Ecto neural progenitor cell (in vitro differentiated cells): ENCODE measurements around the gene ZDHHC12.

Experiments
- DNase-seq: peaks from one replicate; pipeline ENCODE4 v3.0.0-alpha.2; 2018; ENCODE audit warnings: low spot score

The ZDHHC12 gene

DNA sequence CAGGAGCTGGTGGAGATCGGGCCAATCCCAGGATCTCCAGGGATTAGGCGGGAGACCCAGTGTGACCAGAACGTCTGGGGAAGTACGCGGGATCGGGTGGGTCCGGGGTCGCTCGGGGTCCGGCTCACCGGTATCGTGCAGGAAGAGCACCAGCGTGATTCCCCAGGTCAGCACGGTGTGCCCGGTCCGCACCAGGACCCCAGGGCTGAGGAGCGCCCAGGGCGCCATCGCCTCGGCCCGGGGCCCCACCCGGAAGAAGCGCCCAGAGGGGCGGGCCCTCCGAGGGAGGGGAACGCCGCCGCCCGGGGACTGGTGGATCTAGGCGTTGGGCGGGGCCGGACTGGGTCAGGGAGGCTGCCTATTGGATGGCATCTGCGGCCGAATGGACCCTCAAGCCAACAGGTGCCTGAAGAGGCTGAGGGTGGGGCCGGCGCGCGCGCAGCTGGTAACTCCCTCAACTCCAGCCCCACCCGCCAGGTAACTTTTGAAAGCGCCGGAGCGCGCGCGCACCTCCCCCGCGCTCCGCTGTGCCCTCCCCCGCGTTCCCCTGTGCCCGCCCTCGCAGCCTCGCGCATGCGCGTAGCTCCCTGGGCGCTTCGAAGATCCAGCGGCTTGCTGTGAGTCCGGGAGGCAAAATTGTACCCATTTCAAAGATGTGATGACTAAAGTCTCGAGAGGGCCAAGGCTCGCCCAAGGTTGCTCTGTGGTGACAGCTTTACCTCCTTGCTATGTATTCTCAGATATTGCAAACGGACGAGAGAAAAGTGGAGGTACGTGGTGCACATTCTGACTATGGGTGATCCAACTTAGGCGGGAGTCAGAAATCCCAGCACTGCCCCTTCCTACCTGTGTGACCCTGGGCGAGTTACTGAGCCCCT is at the start of gene ZDHHC12:
ZDHHC12 (minus strand) TSS at position 262 of the 878 bp plus-strand sequence; CDS start at position 228, 34 bp downstream.
- DNase-seq = peak; percentile 98

- DNase-seq = no peak
Observed at GRCh38 chr9:128773049-128773448, 49.1 kb upstream of the ZDHHC12 start.

GRCh38 chr9:128771745-128772519 is 48.0 kb upstream of the ZDHHC12 start, which contains the start of gene ZER1:
Gene ZER1 (minus strand): TSS chr9:128771927. CDS start chr9:128755565, 16,362 bp downstream.
- DNase-seq = peak; percentile 95

DNA sequence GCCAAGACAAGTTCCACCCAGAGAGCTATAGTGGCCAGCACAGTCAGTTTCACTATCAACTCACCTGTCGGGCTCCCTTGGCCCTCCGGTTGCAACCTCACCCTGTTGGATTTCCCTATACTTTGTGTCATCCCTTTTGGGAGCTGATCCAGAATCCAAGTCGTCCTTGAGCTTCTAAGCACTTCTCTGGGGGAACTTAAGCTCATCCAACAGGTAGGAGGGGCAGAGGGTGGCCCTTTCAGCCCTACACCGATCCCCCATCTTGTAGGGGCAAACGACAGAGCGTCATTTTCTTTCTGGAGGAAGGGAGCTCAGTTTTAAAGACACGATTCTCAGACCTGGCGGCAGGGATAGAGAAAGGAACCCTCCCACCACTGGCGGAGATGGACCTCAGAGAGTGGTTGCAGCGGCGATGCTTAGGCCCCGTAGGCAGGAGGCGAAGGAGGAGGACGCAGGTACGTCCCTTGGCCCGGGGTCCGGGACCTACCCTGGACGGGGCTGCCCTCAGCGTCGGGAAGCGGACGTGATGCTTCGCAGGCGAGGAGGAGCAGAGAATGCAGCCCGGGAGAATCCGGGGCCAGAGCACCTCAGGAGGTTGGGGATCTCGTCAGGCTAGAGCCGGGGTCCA is 47.3 kb upstream of the ZDHHC12 start:
- DNase-seq = no peak

DNA sequence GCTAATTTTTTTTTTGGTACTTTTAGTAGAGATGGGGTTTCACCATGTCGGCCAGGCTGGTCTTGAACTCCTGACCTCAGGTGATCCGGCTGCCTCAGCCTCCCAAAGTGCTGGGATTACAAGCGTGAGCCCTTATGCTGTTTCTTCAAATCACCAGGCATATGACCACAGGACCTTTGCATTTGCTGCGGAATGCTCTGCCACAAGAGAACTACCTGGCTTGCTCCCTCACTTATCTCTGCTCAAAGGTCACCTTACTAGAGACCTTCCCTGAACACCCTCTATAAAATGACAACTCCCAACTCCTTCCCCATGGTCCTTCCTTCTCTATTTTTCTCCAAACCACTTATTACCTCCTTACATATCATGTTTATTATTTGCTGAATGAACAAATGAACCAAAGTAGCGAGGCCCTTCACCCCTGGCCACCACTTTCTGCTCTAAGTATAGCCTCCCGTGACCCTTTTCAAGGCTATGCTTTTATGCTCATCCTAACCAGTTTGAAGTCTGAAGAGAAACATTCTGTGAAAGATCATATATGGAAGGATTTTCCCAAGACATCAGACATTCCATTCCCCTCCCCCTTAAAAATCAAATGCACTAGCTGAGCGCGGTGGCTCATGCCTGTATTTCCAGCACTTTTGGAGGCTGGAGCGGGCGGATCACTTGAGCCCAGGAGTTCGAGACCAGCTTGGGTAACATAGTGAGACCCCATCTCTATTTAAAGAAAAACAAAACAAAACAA is 46.5 kb upstream of the ZDHHC12 start:
- DNase-seq = no peak

DNA sequence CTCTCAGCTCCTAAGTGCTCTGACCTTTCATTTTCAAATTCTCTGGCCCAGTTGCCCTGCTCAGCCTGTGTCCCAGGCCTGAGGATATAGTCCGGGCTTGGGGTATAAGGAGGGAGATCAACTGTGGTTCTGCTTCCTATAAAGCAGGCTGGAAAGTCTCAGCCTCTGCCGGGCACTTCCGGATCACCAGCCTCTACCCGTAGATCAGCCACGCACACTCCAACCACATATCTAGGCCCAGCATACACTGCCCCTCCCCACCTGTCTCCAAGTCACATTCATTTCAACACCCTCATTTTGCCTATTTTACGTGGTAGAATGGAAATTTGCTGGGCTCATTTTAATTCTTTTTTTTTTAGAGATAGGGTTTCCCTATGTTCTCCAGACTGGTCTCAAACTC is 44.7 kb upstream of the ZDHHC12 start:
- no peak for DNase-seq

- no peak for DNase-seq
Observed at GRCh38 chr9:128765499-128765898, 41.6 kb upstream of the ZDHHC12 start.

DNA sequence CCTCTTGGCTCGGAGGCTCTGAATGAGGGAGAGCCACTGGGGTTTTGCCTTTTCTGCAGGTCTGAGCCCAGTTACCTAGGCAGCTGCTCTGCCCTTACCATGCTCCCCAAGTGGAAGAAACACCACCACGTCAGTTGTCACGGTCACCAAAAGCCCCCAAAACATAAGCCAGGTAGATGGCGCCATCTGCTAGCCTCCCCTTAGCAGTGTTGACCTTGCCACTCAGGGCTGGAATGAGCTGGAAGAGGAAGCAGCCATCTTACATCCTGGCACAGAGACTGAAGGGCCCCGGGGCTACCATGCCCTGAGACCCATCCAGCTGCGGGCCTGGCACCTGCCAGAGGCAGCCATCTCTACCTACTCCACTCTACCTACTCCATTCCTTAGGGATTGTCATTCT is 40.4 kb upstream of the ZDHHC12 start:
- DNase-seq = no peak

DNA sequence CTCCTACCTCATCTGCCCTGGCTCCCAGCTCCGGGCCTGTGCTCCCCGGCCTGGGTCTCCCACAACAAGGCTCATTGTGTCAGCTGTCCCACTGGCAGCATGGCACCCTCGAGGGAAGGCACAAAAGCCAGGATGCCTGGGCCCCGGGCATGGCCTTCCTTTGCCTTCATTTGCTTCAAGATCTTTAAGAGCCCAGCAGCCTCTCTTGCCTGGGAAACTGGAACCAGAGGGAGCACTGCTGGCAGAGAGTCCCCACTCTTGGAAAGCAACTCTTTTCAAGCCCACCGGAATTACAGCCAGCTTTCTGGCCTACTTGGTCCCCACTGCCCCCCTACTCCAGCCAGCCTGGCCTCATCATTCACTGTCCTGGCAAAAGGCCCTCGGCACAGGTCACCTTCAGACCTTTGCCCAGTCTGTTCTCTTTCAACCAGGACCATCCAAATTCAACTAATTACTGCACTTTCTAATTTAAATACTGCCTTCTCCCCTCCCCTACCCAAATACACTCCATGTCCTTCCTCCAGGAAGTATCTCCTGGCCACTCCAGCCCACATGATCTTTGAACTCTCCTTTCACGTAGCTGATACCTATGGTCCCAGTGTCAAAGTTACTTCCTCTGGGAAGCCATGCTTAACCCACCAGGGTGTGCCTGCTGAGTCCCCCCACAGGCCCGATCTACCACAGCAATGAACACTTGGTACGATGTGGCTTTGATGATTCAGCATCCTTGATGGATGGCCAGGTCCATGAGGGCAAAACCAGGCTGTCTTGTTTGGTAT is 38.9 kb upstream of the ZDHHC12 start:
- DNase-seq = no peak

- no peak for DNase-seq
Observed at GRCh38 chr9:128757602-128758001, 33.7 kb upstream of the ZDHHC12 start.

- DNase-seq = no peak
Observed at GRCh38 chr9:128753627-128754026, 29.7 kb upstream of the ZDHHC12 start.

GRCh38 chr9:128750926-128751595 is 27.1 kb upstream of the ZDHHC12 start:
- DNase-seq = no peak

GRCh38 chr9:128747241-128747640 is 23.3 kb upstream of the ZDHHC12 start:
- no peak for DNase-seq

DNA sequence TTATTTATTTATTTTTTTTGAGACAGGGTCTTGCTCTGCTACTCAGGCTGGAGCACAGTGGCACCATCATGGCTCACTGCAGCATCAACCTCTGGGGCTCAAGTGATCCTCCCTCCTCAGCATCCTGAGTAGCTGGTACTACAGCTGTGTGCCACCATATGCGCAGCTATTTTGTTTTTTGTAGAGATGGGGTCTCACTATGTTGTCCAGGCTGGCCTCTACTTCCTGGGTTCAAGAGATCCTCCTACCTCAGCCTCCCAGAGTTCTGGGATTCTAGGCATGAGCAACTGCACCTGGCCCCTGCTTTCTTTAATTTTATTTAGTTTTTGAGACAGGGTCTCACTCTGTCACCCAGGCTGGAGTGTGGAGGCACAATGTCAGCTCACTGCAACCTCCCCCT is 19.5 kb upstream of the ZDHHC12 start:
- DNase-seq = no peak

GRCh38 chr9:128742401-128742800 is 18.5 kb upstream of the ZDHHC12 start:
- DNase-seq = no peak

- no peak for DNase-seq
Observed at GRCh38 chr9:128735373-128735772, 11.4 kb upstream of the ZDHHC12 start.

DNA sequence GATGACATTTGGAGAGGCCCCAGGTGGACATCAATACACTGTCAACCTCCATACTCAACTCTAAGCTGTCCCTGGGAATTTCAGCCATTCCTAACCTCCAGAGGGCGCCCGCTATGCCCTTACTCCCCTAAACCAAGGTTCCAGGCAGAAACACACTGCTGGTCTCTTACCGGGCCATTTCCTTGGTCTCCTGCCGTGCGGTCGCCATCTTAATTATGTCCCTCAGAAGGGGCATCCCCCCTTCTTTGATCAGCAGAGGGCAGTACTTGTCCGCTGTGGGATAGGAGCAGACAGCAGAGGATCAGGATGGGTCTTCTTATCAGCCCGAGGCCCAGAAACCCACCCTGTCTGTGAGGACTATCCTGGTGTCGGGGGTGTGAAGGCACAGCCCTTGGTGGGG is 9.3 kb upstream of the ZDHHC12 start:
- DNase-seq = peak; percentile 91

GRCh38 chr9:128732576-128732975 is 8.6 kb upstream of the ZDHHC12 start:
- DNase-seq = no peak

DNA sequence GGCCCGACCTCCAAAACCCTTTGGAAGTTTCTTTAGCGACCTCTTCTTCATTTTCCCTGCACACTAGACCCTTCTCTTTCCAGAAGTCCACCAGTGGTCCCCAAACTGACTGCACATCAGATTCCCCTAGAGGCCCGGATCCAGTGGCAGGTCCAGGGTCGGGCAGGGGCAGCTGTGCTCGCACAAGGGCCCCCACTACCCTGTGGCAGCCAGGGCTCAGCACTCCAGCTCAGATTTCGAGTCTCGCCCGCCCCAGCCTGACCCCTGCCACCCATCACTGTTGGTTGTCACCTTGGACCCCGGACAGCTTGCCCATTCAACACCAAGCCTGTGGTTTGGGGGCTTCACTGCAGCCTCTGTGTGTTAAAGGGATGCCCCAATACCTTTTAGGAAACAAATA is 7.8 kb upstream of the ZDHHC12 start:
- no peak for DNase-seq

DNA sequence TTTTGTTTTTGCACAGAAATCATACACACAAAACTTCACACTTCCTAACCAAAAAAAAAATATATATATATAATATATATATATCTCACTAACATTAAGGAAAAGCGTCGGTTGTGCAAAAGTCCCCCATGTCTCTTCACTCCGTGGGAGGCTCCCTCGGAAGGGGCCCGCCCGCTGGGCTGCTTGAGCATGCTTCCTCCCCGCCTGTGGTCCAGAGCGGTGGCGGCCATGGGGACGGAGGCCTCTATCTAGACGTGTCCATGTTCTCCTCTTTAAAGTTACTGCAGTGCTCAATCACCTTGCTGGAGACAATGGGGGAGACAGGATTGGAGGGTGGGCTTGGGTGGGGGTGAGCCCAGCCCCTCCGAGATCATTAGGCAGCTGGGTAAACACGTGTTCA is 7.2 kb upstream of the ZDHHC12 start:
- DNase-seq = no peak
